D341Med (cell line): ENCODE data around the gene DPYSL3.

ENCODE experiments used
- DNase-seq: peaks from one replicate; pipeline ENCODE4 v3.0.0; 2012; ENCODE audit warnings: low spot score

DPYSL3 gene

GRCh38 chr5:147437161-147437596 lies 72.7 kb downstream of the DPYSL3 start:
- DNase-seq, result no peak

DNA sequence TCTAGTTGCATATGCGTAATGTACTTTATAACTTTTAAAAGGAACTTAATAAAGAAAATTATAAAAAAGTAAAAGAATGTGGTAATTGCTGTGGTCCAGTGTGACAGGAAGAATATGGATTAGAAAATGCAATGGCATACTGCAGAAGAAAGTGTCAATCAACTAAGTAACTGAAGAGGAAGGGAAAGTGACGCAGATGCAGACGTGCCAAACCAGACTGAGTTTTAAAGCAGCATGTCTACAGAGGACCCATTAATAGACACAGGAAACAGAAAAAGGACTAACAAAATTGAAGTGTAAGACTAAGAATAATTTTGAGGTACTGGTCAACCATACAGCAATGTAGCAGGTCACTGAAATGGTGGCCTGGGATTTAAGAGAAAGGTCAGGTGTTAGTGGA lies 73.3 kb downstream of the DPYSL3 start:
- no peak for DNase-seq

- no peak for DNase-seq
Observed at GRCh38 chr5:147434049-147434448, 75.8 kb downstream of the DPYSL3 start.

DNA sequence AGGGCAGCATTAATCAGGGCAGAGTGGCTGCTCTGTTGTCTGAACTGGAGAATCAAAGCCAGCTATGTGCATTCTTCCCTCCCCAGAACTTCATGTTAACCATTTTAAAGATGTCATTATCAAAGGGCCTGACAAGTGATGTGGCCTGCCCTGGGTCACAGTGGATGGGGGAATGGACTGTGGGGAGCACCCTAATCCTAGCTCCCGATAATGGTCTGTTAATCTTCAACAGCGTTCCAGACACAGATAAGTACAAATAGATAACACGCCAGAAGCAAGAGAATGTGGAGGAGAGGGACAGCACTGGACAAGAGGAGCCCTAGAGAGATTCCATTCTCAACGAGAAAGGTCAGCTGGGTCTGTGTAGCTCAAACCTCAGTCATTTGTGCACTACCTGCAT lies 77.5 kb downstream of the DPYSL3 start:
- no peak for DNase-seq

DNA sequence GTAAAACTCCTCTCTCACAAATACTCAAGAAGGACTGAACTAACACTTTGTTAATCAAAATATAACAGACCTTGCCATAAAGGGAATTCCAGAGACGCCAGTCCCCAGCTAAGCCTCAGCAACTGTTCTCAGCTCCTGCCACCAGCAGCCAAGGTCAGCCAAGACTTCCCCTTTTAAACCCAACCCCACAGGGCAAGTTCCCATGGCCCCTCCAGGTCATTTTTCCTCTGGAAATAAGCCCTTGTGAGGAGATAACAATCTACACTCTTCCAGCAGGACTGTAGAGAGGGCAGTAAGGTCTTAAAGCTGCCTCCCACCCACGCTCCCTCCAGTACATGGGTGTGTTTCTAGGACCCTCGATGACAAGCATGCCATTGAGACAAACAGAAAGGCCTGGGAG lies 78.3 kb downstream of the DPYSL3 start:
- no peak for DNase-seq

DNA sequence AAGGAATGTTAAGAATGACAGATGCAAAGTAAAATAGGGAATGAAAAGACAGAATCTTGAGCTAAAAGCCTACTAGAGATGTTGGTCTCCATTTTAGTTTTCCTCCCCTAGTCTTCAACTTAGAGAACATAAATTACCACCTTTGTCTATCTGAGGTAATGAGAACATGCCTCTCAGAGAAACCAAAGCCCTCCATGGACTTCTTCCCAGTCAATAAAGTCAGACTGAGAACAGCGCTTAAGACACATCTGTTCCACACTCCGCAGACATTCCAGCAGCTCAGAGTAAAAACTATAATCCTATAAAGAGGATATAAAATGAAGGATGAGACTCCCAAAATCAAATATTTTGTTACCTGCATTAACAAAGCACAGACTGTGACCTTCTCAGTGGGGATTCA lies 79.2 kb downstream of the DPYSL3 start:
- DNase-seq, result no peak

DNA sequence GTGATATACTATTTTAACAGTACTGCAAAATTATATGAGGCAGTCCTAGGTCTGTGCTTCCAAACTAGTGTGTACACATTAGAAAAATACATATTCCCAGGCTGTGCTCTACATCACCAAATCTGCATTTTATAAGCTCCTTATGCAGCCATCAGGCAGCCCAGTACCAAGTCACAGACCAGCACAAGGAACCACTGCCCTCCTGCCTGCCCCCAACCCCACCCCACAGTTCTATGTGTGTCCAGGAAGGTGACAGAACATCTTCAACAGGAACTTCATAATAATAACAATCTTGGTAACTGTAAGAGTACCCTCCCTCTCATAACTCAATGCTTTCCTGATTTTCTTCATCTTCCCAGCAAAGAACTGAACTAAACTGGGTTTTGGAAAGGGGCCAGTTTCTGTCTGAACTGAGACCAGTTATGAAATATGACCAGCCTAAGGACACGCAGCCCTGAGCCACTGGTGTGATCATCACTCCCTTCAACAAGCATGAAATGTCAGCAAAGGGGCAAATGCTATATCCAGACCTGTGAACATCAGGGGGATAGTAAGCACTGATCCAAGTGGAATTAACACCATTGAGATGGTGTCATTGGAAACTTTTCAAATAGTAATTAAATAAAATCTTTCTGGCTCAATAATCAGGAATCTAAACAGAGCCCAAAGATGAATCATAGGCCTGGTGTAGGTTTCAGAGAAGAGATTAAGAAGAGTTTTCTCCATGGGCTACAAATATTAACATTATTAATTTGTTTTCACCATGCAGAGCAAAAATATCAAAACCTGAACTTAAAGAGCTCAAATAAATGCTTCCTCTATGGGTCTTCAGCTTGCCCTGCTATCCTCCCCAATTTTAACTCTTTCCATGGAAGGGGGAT lies 82.1 kb downstream of the DPYSL3 start:
- DNase-seq, result no peak

- no peak for DNase-seq
Observed at GRCh38 chr5:147426640-147427327, 83.1 kb downstream of the DPYSL3 start.

DNA sequence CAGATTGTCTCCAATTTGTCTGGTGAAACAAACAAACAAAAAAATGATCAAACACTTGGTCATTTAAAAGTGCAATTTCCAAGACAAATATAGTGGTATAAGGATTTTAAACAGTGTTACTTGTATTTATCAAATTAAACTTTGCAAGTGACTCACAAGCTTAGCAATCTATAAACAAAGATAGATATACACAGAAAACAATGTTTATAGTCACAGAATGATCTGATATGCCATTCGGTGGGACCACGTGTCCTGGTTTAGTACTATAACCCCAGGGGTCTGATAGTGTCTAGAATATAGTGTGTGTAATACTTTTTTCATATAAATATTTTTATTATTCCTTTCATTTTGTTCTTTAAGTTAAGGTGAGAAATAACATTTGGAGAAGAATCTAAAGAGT lies 91.3 kb downstream of the DPYSL3 start:
- DNase-seq, result no peak

GRCh38 chr5:147417135-147417813 lies 92.6 kb downstream of the DPYSL3 start:
- no peak for DNase-seq

GRCh38 chr5:147415651-147416050 lies 94.2 kb downstream of the DPYSL3 start:
- DNase-seq, result no peak

GRCh38 chr5:147413266-147413665 lies 96.6 kb downstream of the DPYSL3 start:
- DNase-seq, result no peak

- DNase-seq, result no peak
Observed at GRCh38 chr5:147412561-147412960, 97.3 kb downstream of the DPYSL3 start.

- DNase-seq, result no peak
Observed at GRCh38 chr5:147411359-147412319, 98.2 kb downstream of the DPYSL3 start.

DNA sequence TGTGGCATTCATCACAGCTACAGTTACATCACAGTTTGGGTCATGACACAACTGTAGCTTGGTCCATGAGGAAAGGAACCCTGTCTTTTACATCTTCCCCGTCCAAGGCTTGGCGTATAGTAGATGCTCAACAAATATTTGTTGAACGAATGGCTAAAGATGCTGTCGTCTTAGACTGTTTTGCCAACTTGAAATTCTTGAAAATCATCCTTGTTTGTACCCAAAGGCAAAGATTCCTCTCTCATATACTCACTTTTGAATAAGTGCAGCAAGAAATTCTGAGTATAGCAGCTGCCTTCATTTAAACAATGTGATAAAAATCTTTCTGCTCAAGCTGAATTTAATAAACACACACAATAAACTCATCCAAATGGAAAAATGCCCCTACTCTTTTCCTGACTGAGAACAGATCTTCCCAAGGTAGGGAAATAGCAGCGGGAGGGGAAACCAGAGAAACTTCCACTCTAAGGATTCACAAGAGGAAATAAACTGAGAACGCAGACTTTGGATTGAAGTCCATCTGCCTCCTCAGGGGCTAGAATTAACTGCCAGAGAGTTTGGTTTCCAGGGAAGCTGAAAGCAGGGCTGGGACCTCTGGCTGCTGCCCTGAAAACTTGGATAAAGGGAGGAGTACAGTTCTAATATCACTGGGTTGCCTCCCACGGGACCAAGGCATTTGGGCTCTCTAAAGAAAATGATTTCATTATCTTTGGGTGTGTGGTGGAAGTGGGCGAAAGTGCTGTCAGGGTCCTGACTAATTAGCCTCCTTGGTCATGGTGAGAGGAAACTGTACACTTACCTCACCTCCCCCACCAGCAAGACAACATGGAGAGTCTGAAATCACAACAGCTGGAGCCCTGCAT lies 99.1 kb downstream of the DPYSL3 start:
- no peak for DNase-seq

- no peak for DNase-seq
Observed at GRCh38 chr5:147408980-147409379, 100.9 kb downstream of the DPYSL3 start.

- no peak for DNase-seq
Observed at GRCh38 chr5:147407094-147407681, 102.7 kb downstream of the DPYSL3 start.

GRCh38 chr5:147406636-147407035 lies 103.2 kb downstream of the DPYSL3 start:
- no peak for DNase-seq

GRCh38 chr5:147404706-147405105 lies 105.2 kb downstream of the DPYSL3 start:
- no peak for DNase-seq
